Osteoblast (primary cell): Measurements from ENCODE around the gene GPC5. TPM values are rescaled to one million over a fixed set of nuclear protein-coding genes. Genes with fewer than 3 reads are reported as not detected.
A peak's percentile ranks its signal among the peaks of the same experiment; 100 is the strongest.

Source experiments
- DNase-seq: peaks from one replicate; pipeline ENCODE4 v3.0.0; 2011; ENCODE audit warnings: low spot score, mixed read lengths; ENCODE audit not compliant: insufficient read length; ENCODE audit errors: missing footprints
- H2AFZ ChIP-seq: 2 replicates; pipeline ENCODE4 v1.6.0; 2011; ENCODE audit warnings: mild to moderate bottlenecking, low read length
- H3K27ac ChIP-seq: 2 replicates; pipeline ENCODE4 v1.5.1; 2011; ENCODE audit warnings: mild to moderate bottlenecking, low read depth, low read length, moderate library complexity
- H3K27me3 ChIP-seq: 2 replicates; pipeline ENCODE4 v1.6.0; 2012; ENCODE audit warnings: mild to moderate bottlenecking, control low read depth, inconsistent platforms, low read length, moderate library complexity; ENCODE audit not compliant: insufficient read depth
- H3K36me3 ChIP-seq: 2 replicates; pipeline ENCODE4 v1.5.1; 2011; ENCODE audit warnings: mild to moderate bottlenecking, low read length, control low read depth, moderate library complexity; ENCODE audit not compliant: insufficient read depth
- H3K4me1 ChIP-seq: 2 replicates; pipeline ENCODE4 v1.5.1; 2011; ENCODE audit warnings: mild to moderate bottlenecking, low read length, control low read depth, moderate library complexity; ENCODE audit not compliant: insufficient read depth
- H3K4me2 ChIP-seq: 2 replicates; pipeline ENCODE4 v1.6.0; 2011; ENCODE audit warnings: mild to moderate bottlenecking, low read length; ENCODE audit not compliant: insufficient read depth
- H3K4me3 ChIP-seq: fragments of 200-600 bp; sonication (generic); 3 replicates; pipeline ENCODE4 v1.5.1; 2012; ENCODE audit warnings: mild to moderate bottlenecking, low read length, inconsistent platforms; ENCODE audit not compliant: insufficient read depth
- H3K79me2 ChIP-seq: 2 replicates; pipeline ENCODE4 v1.6.0; 2012; ENCODE audit warnings: mild to moderate bottlenecking, low read length, control low read depth, inconsistent platforms; ENCODE audit not compliant: insufficient read depth
- H3K9me3 ChIP-seq: 2 replicates; pipeline ENCODE4 v1.5.1; 2011; ENCODE audit warnings: low read depth, low read length, control low read depth
- H4K20me1 ChIP-seq: 2 replicates; pipeline ENCODE4 v1.6.0; 2012; ENCODE audit warnings: mild to moderate bottlenecking, low read length, control low read depth; ENCODE audit not compliant: insufficient read depth
- CTCF ChIP-seq: IDR thresholded peaks from 2 replicates; pipeline ENCODE4 v1.5.1; 2011; ENCODE audit warnings: mild to moderate bottlenecking, low read depth, low read length, moderate library complexity; ENCODE audit errors: extremely low read depth
- total RNA-seq: library from RNA; depleted of rRNA; stranded (reverse); fragments of >200 nt; gene quantifications from 2 replicates; pipeline ENCODE4 v1.2.3, GENCODE V29; 2012

Gene GPC5
- total RNA-seq, 1 donor: 0.36 TPM

GRCh38 chr13:91526543-91527033, 128.2 kb downstream of the GPC5 start:
- no peak for TF ChIP-seq CTCF
- peaks cover 2% of the 10 kb centered on the region for H3K9me3 ChIP-seq

GRCh38 chr13:91529739-91530482, 131.5 kb downstream of the GPC5 start:
- no peak overlapping the region for H2AFZ ChIP-seq
- H3K36me3 ChIP-seq: no peaks in the 10 kb centered on the region
- H4K20me1 ChIP-seq: no peaks in the 10 kb centered on the region
- peak; percentile 3 for DNase-seq
- H3K9me3 ChIP-seq: peaks cover 2% of the 10 kb centered on the region
- no peaks in the 10 kb centered on the region for H3K4me1 ChIP-seq
- no peak overlapping the region for H3K27ac ChIP-seq
- no peak overlapping the region for H3K4me2 ChIP-seq
- TF ChIP-seq CTCF: no peak
- H3K27me3 ChIP-seq: no peaks in the 10 kb centered on the region
- no peak overlapping the region for H3K4me3 ChIP-seq
- H3K79me2 ChIP-seq: no peaks in the 10 kb centered on the region

More at GRCh38 chr13:91526543-91527033, 128.2 kb downstream of the GPC5 start:
- Histone ChIP-seq H3K4me2 (no peak overlapping the region), H3K4me3 (no peak overlapping the region), H3K36me3 (no peaks in the 10 kb centered on the region), H2AFZ (no peak overlapping the region), H3K79me2 (no peaks in the 10 kb centered on the region), H3K27me3 (no peaks in the 10 kb centered on the region), H3K4me1 (no peaks in the 10 kb centered on the region), H3K27ac (no peak overlapping the region), H4K20me1 (no peaks in the 10 kb centered on the region)
- DNase-seq: no peak

- no peak overlapping the region for H3K27ac ChIP-seq
- TF ChIP-seq CTCF: no peak
- H3K4me1 ChIP-seq: no peaks in the 10 kb centered on the region
- H4K20me1 ChIP-seq: no peaks in the 10 kb centered on the region
- H2AFZ ChIP-seq: no peak overlapping the region
- peaks cover 4% of the 10 kb centered on the region for H3K9me3 ChIP-seq
- H3K79me2 ChIP-seq: no peaks in the 10 kb centered on the region
- H3K36me3 ChIP-seq: no peaks in the 10 kb centered on the region
- DNase-seq: no peak
- no peaks in the 10 kb centered on the region for H3K27me3 ChIP-seq
- H3K4me2 ChIP-seq: no peak overlapping the region
- no peak overlapping the region for H3K4me3 ChIP-seq
These were observed 133.2 kb downstream of the GPC5 start for GRCh38 chr13:91531646-91532045.

- H3K4me1 ChIP-seq: no peaks in the 10 kb centered on the region
- no peak overlapping the region for H3K4me2 ChIP-seq
- no peak for TF ChIP-seq CTCF
- H4K20me1 ChIP-seq: no peaks in the 10 kb centered on the region
- no peak overlapping the region for H3K27ac ChIP-seq
- H3K27me3 ChIP-seq: no peaks in the 10 kb centered on the region
- H2AFZ ChIP-seq: no peak overlapping the region
- DNase-seq: no peak
- no peaks in the 10 kb centered on the region for H3K79me2 ChIP-seq
- H3K36me3 ChIP-seq: no peaks in the 10 kb centered on the region
- peaks cover 4% of the 10 kb centered on the region for H3K9me3 ChIP-seq
- H3K4me3 ChIP-seq: no peak overlapping the region
These were observed 134.9 kb downstream of the GPC5 start for GRCh38 chr13:91533354-91533753.
